GM12874 (cell line): Measurements from ENCODE around the gene ZNF264.

Experiments
- CTCF ChIP-seq: IDR thresholded peaks from 2 replicates; pipeline ENCODE4 v1.5.1; 2011; ENCODE audit warnings: low read depth, mild to moderate bottlenecking, control low read depth, low read length, moderate library complexity; ENCODE audit not compliant: insufficient read depth

Gene ZNF264

GRCh38 chr19:57190301-57190700 is 999 bp upstream of the ZNF264 start:
- TF ChIP-seq CTCF, result no peak

- no peak for TF ChIP-seq CTCF
Observed at GRCh38 chr19:57192077-57192420, 749 bp downstream of the ZNF264 start.

GRCh38 chr19:57192993-57193392 is 1.7 kb downstream of the ZNF264 start:
- no peak for TF ChIP-seq CTCF

GRCh38 chr19:57202160-57202559 is 10.9 kb downstream of the ZNF264 start:
- TF ChIP-seq CTCF, result no peak

GRCh38 chr19:57210381-57210780 is 19.1 kb downstream of the ZNF264 start:
- TF ChIP-seq CTCF, result no peak

- no peak for TF ChIP-seq CTCF
Observed at GRCh38 chr19:57212109-57212508, 20.8 kb downstream of the ZNF264 start.

GRCh38 chr19:57227502-57227901 is 36.2 kb downstream of the ZNF264 start:
- TF ChIP-seq CTCF, result no peak

- no peak for TF ChIP-seq CTCF
Observed at GRCh38 chr19:57231686-57232085, 40.4 kb downstream of the ZNF264 start.
